HG03139 (cell line): ENCODE measurements around the gene PRR9.

Source experiments
- ATAC-seq: cut with Tn5 transposase; IDR thresholded peaks from one replicate; pipeline ENCODE4 v1.9.1; 2021; ENCODE audit not compliant: unreplicated experiment

PRR9 gene

GRCh38 chr1:153262462-153263157, 45.2 kb downstream of the PRR9 start:
- no peak for ATAC-seq

- no peak for ATAC-seq
These were observed 48.1 kb downstream of the PRR9 start for GRCh38 chr1:153265457-153265856.
